K562 (cell line): ENCODE measurements around the gene TMEM271. TPM values are rescaled to one million over a fixed set of nuclear protein-coding genes. Genes with fewer than 3 reads are reported as not detected.

Experiments used
- ARHGAP35 ChIP-seq: fragments of 450-650 bp; IDR thresholded peaks from 2 replicates; pipeline ENCODE4 v1.6.1; 2018; ENCODE audit not compliant: partially characterized antibody
- BCLAF1 ChIP-seq, 2 experiments: fragments of 450-650 bp in 1 of 2; IDR thresholded peaks; 2 replicates each; pipeline ENCODE4 v1.6.1; 2011 to 2017; ENCODE audit warnings: low read depth in 2 of 2, antibody characterized with exemption in 1 of 2, borderline replicate concordance in 1 of 2, low read length in 1 of 2, mild to moderate bottlenecking in 1 of 2, mixed read lengths in 1 of 2; ENCODE audit not compliant: control insufficient read depth in 1 of 2
- E2F3 ChIP-seq: fragments of 250-450 bp; sonication (Bioruptor Pico); IDR thresholded peaks from 2 replicates; pipeline ENCODE4 v1.4.0; 2020; ENCODE audit warnings: mild to moderate bottlenecking
- E2F4 ChIP-seq: sonication (generic); formaldehyde crosslinking; IDR thresholded peaks from 2 replicates; pipeline ENCODE4 v1.8.0; 2022; ENCODE audit warnings: mild to moderate bottlenecking, low read depth, missing genetic modification reagents
- GTF3C2 ChIP-seq: IDR thresholded peaks from 3 replicates; pipeline ENCODE4 v1.6.1; 2011; ENCODE audit warnings: borderline replicate concordance, mild to moderate bottlenecking, moderate library complexity; ENCODE audit not compliant: insufficient read length; ENCODE audit errors: extremely low read depth
- PBX2 ChIP-seq, 2 experiments: IDR thresholded peaks in 1 of 2; conservative IDR thresholded peaks in 1 of 2; 2 replicates each; pipeline ENCODE4 v1.6.1; 2016; ENCODE audit warnings: low read depth in 2 of 2, mild to moderate bottlenecking in 1 of 2, missing compliant biosample characterization in 1 of 2, missing genetic modification characterization in 1 of 2, moderate library complexity in 1 of 2
- polyA plus RNA-seq, 8 experiments: library from polyadenylated mRNA; depleted of rRNA in 4 of 8; stranded (reverse) in 5 of 8; unstranded in 3 of 8; fragments of >200 nt; fragmentation: Nextera tagmentation in 2 of 8; fragmentation: Illumina TruSeq in 1 of 8; extraction: Ambion mirVana in 2 of 8; extraction: Trizol in 1 of 8; gene quantifications; 2 replicates each; pipeline versions ENCODE4 v1.2.1 to v1.2.3, GENCODE V29; 2011 to 2014; ENCODE audit warnings: inconsistent platforms in 1 of 8, missing spikeins in 1 of 8
- total RNA-seq, 7 experiments: library from RNA; depleted of rRNA in 6 of 7; stranded (reverse); fragments of >200 nt in 6 of 7; fragmentation: Illumina TruSeq in 2 of 7; extraction: Trizol in 2 of 7; gene quantifications; 2 replicates each; pipeline versions ENCODE4 v1.2.1 to v1.2.3, GENCODE V29; 2011 to 2021; ENCODE audit warnings: low replicate concordance in 1 of 7

The TMEM271 gene
- total and polyA plus RNA-seq, 9 of the 15 experiments (the other 6 are each of a cell fraction or from before 2014, with no cell fraction given): not detected

- TF ChIP-seq BCLAF1 (IDR thresholded peaks at IDR 0.05; ENCODE audit: borderline replicate concordance in 1 of 2, control insufficient read depth in 1 of 2, low read depth in 2 of 2, low read length in 1 of 2): 0 out of 4 replicates have a peak, but pooled peaks of 1 of the 2 experiments have one; percentile 42
- TF ChIP-seq E2F4 (CRISPR knock-in tag): no peak
- no peak for TF ChIP-seq E2F3 (CRISPR knock-in tag)
- peak; percentile 100 for TF ChIP-seq ARHGAP35
- TF ChIP-seq PBX2 (CRISPR knock-in tag; IDR thresholded peaks at IDR 0.05; ENCODE audit: low read depth): peak; percentile 84
- peak; percentile 99 for TF ChIP-seq PBX2 (tag; conservative IDR thresholded peaks at IDR 0.05; ENCODE audit: low read depth)
- TF ChIP-seq GTF3C2: no peak
Observed at GRCh38 chr4:609400-610050, 33.4 kb upstream of the TMEM271 start (continued).
